Naive B cell (primary cell): ENCODE data around the gene RNF121. TPM values are rescaled to one million over a fixed set of nuclear protein-coding genes. Genes with fewer than 3 reads are reported as not detected.

Experiments
- ATAC-seq, 2 donors: fragments of 150-1000 bp; cut with Tn5 transposase; 2 replicates each; pipeline ENCODE4 v1.10.0; 2021; ENCODE audit warnings: low read depth in 2 of 2, mild to moderate bottlenecking in 2 of 2, moderate library complexity in 2 of 2
- DNase-seq: peaks from one replicate; pipeline ENCODE4 v3.0.0; 2022
- H3K27ac Mint-ChIP-seq, 6 donors: one replicate each; pipeline ENCODE4 v1.8.0; 2020 to 2022; ENCODE audit warnings: mild to moderate bottlenecking in 6 of 6, mixed read lengths in 6 of 6, moderate library complexity in 5 of 6, inconsistent platforms in 2 of 6
- H3K27me3 Mint-ChIP-seq, 3 donors: one replicate each; pipeline ENCODE4 v1.8.0; 2021 to 2022; ENCODE audit warnings: mixed read lengths in 3 of 3, mild to moderate bottlenecking in 1 of 3
- H3K36me3 Mint-ChIP-seq, 2 donors: one replicate each; pipeline ENCODE4 v1.8.0; 2020 to 2022; ENCODE audit warnings: mixed read lengths in 2 of 2, inconsistent platforms in 1 of 2, mild to moderate bottlenecking in 1 of 2
- H3K4me1 Mint-ChIP-seq, 3 donors: one replicate each; pipeline ENCODE4 v1.8.0; 2020 to 2022; ENCODE audit warnings: mixed read lengths in 3 of 3, inconsistent platforms in 1 of 3, mild to moderate bottlenecking in 1 of 3, moderate library complexity in 1 of 3
- H3K4me3 Mint-ChIP-seq, 8 donors: one replicate each; pipeline ENCODE4 v1.8.0; 2020 to 2022; ENCODE audit warnings: mild to moderate bottlenecking in 8 of 8, mixed read lengths in 8 of 8, moderate library complexity in 8 of 8, inconsistent platforms in 2 of 8
- H3K9me3 Mint-ChIP-seq, 7 donors: one replicate each; pipeline ENCODE4 v1.8.0; 2020 to 2022; ENCODE audit warnings: mixed read lengths in 7 of 7, mild to moderate bottlenecking in 5 of 7, inconsistent platforms in 2 of 7, moderate library complexity in 1 of 7
- polyA plus RNA-seq, 6 donors: library from polyadenylated mRNA; unstranded; fragments of 300-500 nt; fragmentation: Illumina TruSeq; gene quantifications; one replicate each; pipeline ENCODE4 v1.2.3, GENCODE V29; 2021; ENCODE audit warnings: low read depth in 6 of 6

RNF121 gene
- polyA plus RNA-seq, 6 donors from 2014 or later: 6.5 to 11.3 (median 9.2) TPM

GRCh38 chr11:71947498-71947897, 18.7 kb downstream of the RNF121 start:
- Mint-ChIP-seq H3K27ac (peak overlapping the region in 2 of 6 donors; percentile 65 to 86), H3K27me3 (no peaks in the 10 kb centered on the region), H3K4me3 (no peak overlapping the region), H3K9me3 (no peaks in the 10 kb centered on the region), H3K36me3 (peaks cover 0 to 5% of the 10 kb centered on the region in 2 donors), H3K4me1 (peaks cover 28 to 37% (median 30%) of the 10 kb centered on the region in 3 donors)
- ATAC-seq (no peak), DNase-seq (no peak)

GRCh38 chr11:71948314-71949027, 19.6 kb downstream of the RNF121 start:
- ATAC-seq: no peak
- peaks cover 24 to 34% (median 25%) of the 10 kb centered on the region in 3 donors for H3K4me1 Mint-ChIP-seq
- H3K27me3 Mint-ChIP-seq: no peaks in the 10 kb centered on the region
- H3K4me3 Mint-ChIP-seq: no peak overlapping the region
- no peak for DNase-seq
- H3K36me3 Mint-ChIP-seq: peaks cover 0 to 5% of the 10 kb centered on the region in 2 donors
- H3K9me3 Mint-ChIP-seq: no peaks in the 10 kb centered on the region
- no peak overlapping the region for H3K27ac Mint-ChIP-seq

GRCh38 chr11:71949034-71949433, 20.2 kb downstream of the RNF121 start:
- no peak for ATAC-seq
- Mint-ChIP-seq H3K27ac (peak overlapping the region in 1 of 6 donors; percentile 32), H3K36me3 (peaks cover 0 to 5% of the 10 kb centered on the region in 2 donors), H3K27me3 (no peaks in the 10 kb centered on the region), H3K4me3 (no peak overlapping the region), H3K9me3 (no peaks in the 10 kb centered on the region), H3K4me1 (peaks cover 19 to 30% (median 19%) of the 10 kb centered on the region in 3 donors)
- no peak for DNase-seq

- H3K36me3 Mint-ChIP-seq: peaks cover 0 to 5% of the 10 kb centered on the region in 2 donors
- no peaks in the 10 kb centered on the region for H3K27me3 Mint-ChIP-seq
- H3K4me3 Mint-ChIP-seq: no peak overlapping the region
- no peaks in the 10 kb centered on the region for H3K9me3 Mint-ChIP-seq
- no peak for DNase-seq
- H3K27ac Mint-ChIP-seq: no peak overlapping the region
- ATAC-seq: no peak
- H3K4me1 Mint-ChIP-seq: peaks cover 14 to 26% (median 18%) of the 10 kb centered on the region in 3 donors
Observed at GRCh38 chr11:71951741-71952310, 23.0 kb downstream of the RNF121 start.

GRCh38 chr11:71955898-71956456, 27.1 kb downstream of the RNF121 start:
- Mint-ChIP-seq H3K4me1 (peaks cover 6 to 21% (median 10%) of the 10 kb centered on the region in 3 donors), H3K36me3 (peaks cover 5 to 6% of the 10 kb centered on the region in 2 donors), H3K27ac (peak overlapping the region in 2 of 6 donors; percentile 14 to 18), H3K27me3 (no peaks in the 10 kb centered on the region), H3K9me3 (peaks cover 0 to 4% (median 2%) of the 10 kb centered on the region in 7 donors), H3K4me3 (no peak overlapping the region)
- ATAC-seq (no peak), DNase-seq (no peak)

GRCh38 chr11:71962428-71963038, 33.7 kb downstream of the RNF121 start:
- H3K4me3 Mint-ChIP-seq: peak overlapping the region in 1 of 8 donors; percentile 20
- peaks cover 0 to 5% (median 2%) of the 10 kb centered on the region in 7 donors for H3K9me3 Mint-ChIP-seq
- peaks cover 7 to 12% (median 11%) of the 10 kb centered on the region in 3 donors for H3K4me1 Mint-ChIP-seq
- H3K27me3 Mint-ChIP-seq: no peaks in the 10 kb centered on the region
- H3K36me3 Mint-ChIP-seq: peaks cover 9 to 10% of the 10 kb centered on the region in 2 donors
- DNase-seq: no peak
- ATAC-seq: no peak
- peak overlapping the region in 2 of 6 donors; percentile 58 to 80 for H3K27ac Mint-ChIP-seq

GRCh38 chr11:71963468-71963867, 34.6 kb downstream of the RNF121 start:
- Mint-ChIP-seq H3K27ac (no peak overlapping the region), H3K9me3 (peaks cover 0 to 5% (median 2%) of the 10 kb centered on the region in 7 donors), H3K27me3 (no peaks in the 10 kb centered on the region), H3K36me3 (peaks cover 9 to 10% of the 10 kb centered on the region in 2 donors), H3K4me3 (no peak overlapping the region), H3K4me1 (peaks cover 7 to 12% (median 11%) of the 10 kb centered on the region in 3 donors)
- no peak for ATAC-seq
- no peak for DNase-seq

GRCh38 chr11:71964641-71965040, 35.8 kb downstream of the RNF121 start:
- no peak for ATAC-seq
- Mint-ChIP-seq H3K4me1 (peaks cover 7 to 12% (median 11%) of the 10 kb centered on the region in 3 donors), H3K9me3 (peaks cover 0 to 5% (median 2%) of the 10 kb centered on the region in 7 donors), H3K4me3 (no peak overlapping the region), H3K27ac (no peak overlapping the region), H3K36me3 (peaks cover 9 to 10% of the 10 kb centered on the region in 2 donors), H3K27me3 (no peaks in the 10 kb centered on the region)
- DNase-seq: no peak

GRCh38 chr11:71971680-71972079, 42.8 kb downstream of the RNF121 start:
- no peaks in the 10 kb centered on the region for H3K9me3 Mint-ChIP-seq
- H3K4me1 Mint-ChIP-seq: peaks cover 2 to 11% (median 4%) of the 10 kb centered on the region in 3 donors
- no peak overlapping the region for H3K27ac Mint-ChIP-seq
- ATAC-seq (no peak), DNase-seq (no peak)
- H3K4me3 Mint-ChIP-seq: no peak overlapping the region
- no peaks in the 10 kb centered on the region for H3K27me3 Mint-ChIP-seq
- no peaks in the 10 kb centered on the region for H3K36me3 Mint-ChIP-seq

- no peak for DNase-seq
- no peak overlapping the region for H3K4me3 Mint-ChIP-seq
- ATAC-seq: no peak
- peak overlapping the region in 4 of 6 donors; percentile 44 to 85 (median 52) for H3K27ac Mint-ChIP-seq
- no peaks in the 10 kb centered on the region for H3K36me3 Mint-ChIP-seq
- no peaks in the 10 kb centered on the region for H3K27me3 Mint-ChIP-seq
- H3K9me3 Mint-ChIP-seq: no peaks in the 10 kb centered on the region
- peaks cover 16 to 30% (median 28%) of the 10 kb centered on the region in 3 donors for H3K4me1 Mint-ChIP-seq
Observed at GRCh38 chr11:71976551-71976950, 47.7 kb downstream of the RNF121 start.

- H3K9me3 Mint-ChIP-seq: no peaks in the 10 kb centered on the region
- peak overlapping the region in 4 of 6 donors; percentile 69 to 96 (median 80) for H3K27ac Mint-ChIP-seq
- ATAC-seq: no peak
- no peak for DNase-seq
- H3K27me3 Mint-ChIP-seq: no peaks in the 10 kb centered on the region
- H3K4me3 Mint-ChIP-seq: no peak overlapping the region
- H3K36me3 Mint-ChIP-seq: no peaks in the 10 kb centered on the region
- H3K4me1 Mint-ChIP-seq: peaks cover 14 to 30% (median 28%) of the 10 kb centered on the region in 3 donors
Observed at GRCh38 chr11:71977090-71977489, 48.2 kb downstream of the RNF121 start.

GRCh38 chr11:71977743-71978418, 49.0 kb downstream of the RNF121 start:
- Mint-ChIP-seq H3K4me1 (peaks cover 13 to 30% (median 28%) of the 10 kb centered on the region in 3 donors), H3K27me3 (no peaks in the 10 kb centered on the region), H3K36me3 (no peaks in the 10 kb centered on the region), H3K27ac (peak overlapping the region; percentile 75 to 96 (median 90)), H3K4me3 (peak overlapping the region in 6 of 8 donors; percentile 41 to 81 (median 56)), H3K9me3 (no peaks in the 10 kb centered on the region)
- DNase-seq: peak; percentile 80
- peak; percentile 99 for ATAC-seq

GRCh38 chr11:71979094-71979493, 50.2 kb downstream of the RNF121 start:
- Mint-ChIP-seq H3K27me3 (no peaks in the 10 kb centered on the region), H3K9me3 (no peaks in the 10 kb centered on the region), H3K4me1 (peaks cover 13 to 30% (median 28%) of the 10 kb centered on the region in 3 donors), H3K27ac (peak overlapping the region in 5 of 6 donors; percentile 36 to 80 (median 46)), H3K4me3 (no peak overlapping the region), H3K36me3 (no peaks in the 10 kb centered on the region)
- no peak for DNase-seq
- no peak for ATAC-seq
